SK-N-SH (cell line): ENCODE data around the gene TTC39C. TPM values are rescaled to one million over a fixed set of nuclear protein-coding genes. Genes with fewer than 3 reads are reported as not detected.

Experiments used
- CTCF ChIA-PET: fragments of 300-600, 350-600 bp; formaldehyde crosslinking; extraction: SDS; loops from one replicate; lab custom pipeline; 2021; lab: Yijun Ruan, JAX
- POLR2A ChIA-PET: fragments of 350-600 bp; sonication (Branson Sonifier 250); formaldehyde crosslinking; extraction: SDS; loops from one replicate; lab custom pipeline; 2020; ENCODE audit warnings: antibody characterized with exemption, inconsistent platforms; lab: Yijun Ruan, JAX
- DNase-seq: peaks from one replicate; pipeline ENCODE4 v3.0.0; 2012
- H2AFZ ChIP-seq: fragments of 200-600 bp; sonication (generic); 2 replicates; pipeline ENCODE4 v1.8.1; 2016; ENCODE audit warnings: antibody characterized with exemption, mild to moderate bottlenecking, low read depth
- H3F3A ChIP-seq: fragments of 200-600 bp; sonication (generic); replicated peaks from 2 replicates; pipeline ENCODE3; 2016; ENCODE audit warnings: antibody characterized with exemption, mild to moderate bottlenecking; ENCODE audit not compliant: insufficient read depth
- H3K27ac ChIP-seq, 2 experiments: fragments of 200-500 bp in 1 of 2; fragments of 200-600 bp in 1 of 2; sonication (Bioruptor generic) in 1 of 2; sonication (generic), shearing (Covaris generic) in 1 of 2; 2 replicates each; pipeline versions ENCODE4 v1.5.1 to v1.6.1; 2014 to 2016; ENCODE audit warnings: low read depth in 2 of 2, inconsistent platforms in 1 of 2, low read length in 1 of 2, mild to moderate bottlenecking in 1 of 2, mixed read lengths in 1 of 2
- H3K27me3 ChIP-seq: fragments of 200-600 bp; sonication (generic), shearing (Covaris generic); 2 replicates; pipeline ENCODE4 v1.6.1; 2016; ENCODE audit warnings: mixed run types; ENCODE audit not compliant: insufficient read depth
- H3K36me3 ChIP-seq, 2 experiments: fragments of 200-500 bp in 1 of 2; fragments of 200-600 bp in 1 of 2; sonication (Bioruptor generic) in 1 of 2; sonication (generic) in 1 of 2; replicated peaks in 1 of 2; 2 replicates each; pipeline versions ENCODE3 to v1.5.1; 2014 to 2016; ENCODE audit warnings: low read length in 1 of 2, mild to moderate bottlenecking in 1 of 2; ENCODE audit not compliant: insufficient read depth in 2 of 2, control insufficient read depth in 1 of 2
- H3K4me1 ChIP-seq, 2 experiments: fragments of 200-500 bp in 1 of 2; fragments of 200-600 bp in 1 of 2; sonication (Bioruptor generic) in 1 of 2; sonication (generic), shearing (Covaris generic) in 1 of 2; 2 replicates each; pipeline versions ENCODE4 v1.5.1 to v1.6.1; 2014 to 2016; ENCODE audit warnings: low read depth in 1 of 2, low read length in 1 of 2, mixed run types in 1 of 2; ENCODE audit not compliant: insufficient read depth in 2 of 2, control insufficient read depth in 1 of 2
- H3K4me2 ChIP-seq: fragments of 200-600 bp; sonication (generic), shearing (Covaris generic); 2 replicates; pipeline ENCODE4 v1.6.1; 2017; ENCODE audit warnings: mixed run types
- H3K4me3 ChIP-seq, 2 experiments: fragments of 200-500 bp in 1 of 2; fragments of 200-600 bp in 1 of 2; sonication (Bioruptor generic) in 1 of 2; sonication (generic), shearing (Covaris generic) in 1 of 2; 2 replicates each; pipeline versions ENCODE4 v1.5.1 to v1.8.1; 2014 to 2016; ENCODE audit warnings: low read depth in 2 of 2, inconsistent platforms in 1 of 2, low read length in 1 of 2, mild to moderate bottlenecking in 1 of 2, mixed read lengths in 1 of 2, moderate library complexity in 1 of 2
- H3K79me2 ChIP-seq: fragments of 200-600 bp; sonication (generic); 2 replicates; pipeline ENCODE4 v1.8.1; 2017; ENCODE audit warnings: mild to moderate bottlenecking; ENCODE audit not compliant: insufficient read depth
- H3K9ac ChIP-seq: fragments of 200-600 bp; sonication (generic); 2 replicates; pipeline ENCODE4 v1.6.1; 2017; ENCODE audit warnings: mixed run types
- H3K9me2 ChIP-seq: fragments of 200-600 bp; sonication (generic); 2 replicates; pipeline ENCODE4 v1.6.1; 2017; ENCODE audit warnings: mixed run types
- H3K9me3 ChIP-seq: fragments of 200-600 bp; sonication (generic); 2 replicates; pipeline ENCODE4 v1.6.1; 2017; ENCODE audit warnings: mixed run types, mild to moderate bottlenecking, moderate library complexity
- H4K20me1 ChIP-seq: fragments of 200-600 bp; sonication (generic); 2 replicates; pipeline ENCODE4 v1.6.1; 2017; ENCODE audit warnings: mild to moderate bottlenecking, mixed run types; ENCODE audit not compliant: insufficient read depth
- ELF1 ChIP-seq: IDR thresholded peaks from 2 replicates; pipeline ENCODE4 v1.4.0; 2012
- EP300 ChIP-seq, 2 experiments: IDR thresholded peaks; 2 replicates each; pipeline versions ENCODE4 v1.4.0 to v1.6.1; 2012; ENCODE audit warnings: borderline replicate concordance in 1 of 2, low read depth in 1 of 2, low read length in 1 of 2
- EZH2phosphoT487 ChIP-seq: fragments of 200-600 bp; sonication (generic); IDR thresholded peaks from 2 replicates; pipeline ENCODE4 v1.6.1; 2017; ENCODE audit warnings: low read depth, mixed run types, mild to moderate bottlenecking, antibody characterized with exemption, moderate library complexity, borderline replicate concordance
- FOSL2 ChIP-seq: IDR thresholded peaks from 2 replicates; pipeline ENCODE4 v1.4.0; 2012; ENCODE audit warnings: low read depth, mild to moderate bottlenecking, moderate library complexity, borderline replicate concordance
- FOXM1 ChIP-seq: IDR thresholded peaks from 2 replicates; pipeline ENCODE4 v1.4.0; 2012; ENCODE audit warnings: low read depth, mild to moderate bottlenecking
- GABPA ChIP-seq: IDR thresholded peaks from 2 replicates; pipeline ENCODE4 v1.4.0; 2012; ENCODE audit warnings: low read depth, mild to moderate bottlenecking
- NFIC ChIP-seq: IDR thresholded peaks from 2 replicates; pipeline ENCODE4 v1.4.0; 2012; ENCODE audit warnings: borderline replicate concordance
- POLR2AphosphoS5 ChIP-seq: IDR thresholded peaks from 2 replicates; pipeline ENCODE4 v1.6.1; 2012; ENCODE audit warnings: low read depth, low read length
- RAD21 ChIP-seq: IDR thresholded peaks from 2 replicates; pipeline ENCODE4 v1.6.1; 2012; ENCODE audit warnings: mild to moderate bottlenecking, low read length
- RFX5 ChIP-seq: IDR thresholded peaks from 2 replicates; pipeline ENCODE4 v1.6.1; 2012; ENCODE audit warnings: mild to moderate bottlenecking, improper control_type of control experiment, low read length
- RXRA ChIP-seq: IDR thresholded peaks from 2 replicates; pipeline ENCODE4 v1.4.0; 2012; ENCODE audit warnings: low read depth, mild to moderate bottlenecking, borderline replicate concordance
- SIN3A ChIP-seq: IDR thresholded peaks from 2 replicates; pipeline ENCODE4 v1.6.1; 2012; ENCODE audit warnings: low read depth, mild to moderate bottlenecking, low read length, moderate library complexity, borderline replicate concordance
- TCF12 ChIP-seq: IDR thresholded peaks from 2 replicates; pipeline ENCODE4 v1.4.0; 2012
- TEAD4 ChIP-seq: IDR thresholded peaks from 2 replicates; pipeline ENCODE4 v1.4.0; 2012; ENCODE audit warnings: mild to moderate bottlenecking, borderline replicate concordance; ENCODE audit not compliant: insufficient read depth
- WGBS: methylation state at CpG from one replicate; pipeline ENCODE4 v1.1.6; 2017; ENCODE audit warnings: low lambda C conversion rate; 5-methylcytosine and 5-hydroxymethylcytosine counted together
- polyA plus RNA-seq, 3 experiments: library from polyadenylated mRNA; depleted of rRNA; stranded (reverse); fragments of >200 nt; gene quantifications; 2 replicates each; pipeline ENCODE4 v1.2.3, GENCODE V29; 2012
- TF ChIP-seq, protein P1 (sequence below): IDR thresholded peaks from 2 replicates; pipeline ENCODE4 v1.6.1; 2012; ENCODE audit warnings: mild to moderate bottlenecking, low read depth, low read length, moderate library complexity
- TF ChIP-seq, protein P2 (sequence below): IDR thresholded peaks from 2 replicates; pipeline ENCODE4; 2012
- TF ChIP-seq, protein P3 (sequence below): fragments of 150-350 bp; IDR thresholded peaks from 2 replicates; pipeline ENCODE4 v1.6.1; 2016; ENCODE audit warnings: mild to moderate bottlenecking, low read depth, low read length

Gene TTC39C
- polyA plus RNA-seq, 1 of the 3 experiments (the other 2 are of a cell fraction) = 8.6 TPM

DNA sequence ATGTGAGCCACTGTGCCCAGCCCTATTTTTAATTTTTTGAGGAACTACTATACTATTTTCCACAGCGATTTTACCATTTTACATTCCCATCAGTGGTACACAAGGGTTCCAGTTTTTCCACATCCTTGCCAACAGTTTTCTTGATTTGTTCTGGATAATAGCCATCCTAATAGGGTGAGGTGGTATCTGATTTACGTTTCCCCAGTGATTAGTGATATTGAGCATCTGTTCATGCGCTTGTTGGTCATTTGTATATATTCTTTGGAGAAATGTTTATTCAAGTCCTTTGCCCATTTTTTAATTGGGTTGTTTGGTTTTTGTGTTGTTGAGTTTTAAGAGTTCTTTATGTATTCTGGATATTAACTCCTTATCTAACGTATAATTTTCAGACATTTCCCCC, 20.8 kb downstream of the TTC39C start:
- Histone ChIP-seq H3F3A (peaks cover 10% of the 10 kb centered on the region), H3K4me3 (no peak overlapping the region), H4K20me1 (peaks cover 13% of the 10 kb centered on the region), H3K9ac (no peak overlapping the region), H3K4me2 (no peak overlapping the region), H2AFZ (no peak overlapping the region), H3K9me3 (no peaks in the 10 kb centered on the region), H3K27me3 (no peaks in the 10 kb centered on the region), H3K9me2 (no peaks in the 10 kb centered on the region), H3K27ac (no peak overlapping the region), H3K79me2 (peaks cover 53% of the 10 kb centered on the region), H3K4me1 (no peaks in the 10 kb centered on the region), H3K36me3 (no peaks in the 10 kb centered on the region)
- no peak for TF ChIP-seq EZH2phosphoT487
- ChIA-PET POLR2A (no interaction called here), CTCF (no interaction called here)
- DNase-seq = no peak
- 92% methylated on average over 4 of the region's 4 CpGs for WGBS

DNA sequence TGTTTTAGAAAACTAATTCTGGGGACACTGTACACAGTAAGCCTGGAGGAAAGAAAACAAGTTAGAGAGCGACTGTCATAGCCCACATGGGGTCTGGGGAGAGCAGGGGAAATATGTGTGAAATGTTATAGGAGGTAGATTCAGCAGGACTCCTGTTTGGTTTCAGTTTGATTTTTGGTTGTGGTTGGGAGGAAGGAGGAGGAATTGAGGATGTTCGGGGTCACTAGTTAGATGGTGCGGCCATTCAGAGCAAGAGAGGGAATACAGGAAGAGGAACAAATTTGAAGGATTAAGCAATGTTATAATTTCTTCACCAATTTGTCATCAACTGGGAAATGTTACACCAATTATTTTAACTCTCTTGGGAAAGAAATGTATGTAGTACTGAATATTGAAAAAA, 25.1 kb downstream of the TTC39C start:
- no peak for DNase-seq
- no peak overlapping the region for H2AFZ ChIP-seq
- no peak overlapping the region for H3K9ac ChIP-seq
- ChIA-PET POLR2A (no interaction called here), CTCF (interaction anchor here (0.9 kb wide), 1 partner anchor 73 kb away, joined by 3 read pairs; no protein-coding TSS in a partner anchor)
- H3K27me3 ChIP-seq = no peaks in the 10 kb centered on the region
- no peaks in the 10 kb centered on the region; a peak in 1 of 4 replicates for H3K4me1 ChIP-seq
- H3K9me2 ChIP-seq = no peaks in the 10 kb centered on the region
- H4K20me1 ChIP-seq = peaks cover 9% of the 10 kb centered on the region; the same call in 1 of the 2 replicates
- H3K27ac ChIP-seq = no peak overlapping the region
- WGBS = over 99% methylated on average over 3 of the region's 3 CpGs
- no peaks in the 10 kb centered on the region for H3K36me3 ChIP-seq
- no peaks in the 10 kb centered on the region for H3K9me3 ChIP-seq
- H3F3A ChIP-seq = no peaks in the 10 kb centered on the region
- TF ChIP-seq RXRA = no peak
- TF ChIP-seq POLR2AphosphoS5 = no peak
- TF ChIP-seq RFX5 = no peak
- no peak for TF ChIP-seq TCF12
- TF ChIP-seq, protein P1, sequence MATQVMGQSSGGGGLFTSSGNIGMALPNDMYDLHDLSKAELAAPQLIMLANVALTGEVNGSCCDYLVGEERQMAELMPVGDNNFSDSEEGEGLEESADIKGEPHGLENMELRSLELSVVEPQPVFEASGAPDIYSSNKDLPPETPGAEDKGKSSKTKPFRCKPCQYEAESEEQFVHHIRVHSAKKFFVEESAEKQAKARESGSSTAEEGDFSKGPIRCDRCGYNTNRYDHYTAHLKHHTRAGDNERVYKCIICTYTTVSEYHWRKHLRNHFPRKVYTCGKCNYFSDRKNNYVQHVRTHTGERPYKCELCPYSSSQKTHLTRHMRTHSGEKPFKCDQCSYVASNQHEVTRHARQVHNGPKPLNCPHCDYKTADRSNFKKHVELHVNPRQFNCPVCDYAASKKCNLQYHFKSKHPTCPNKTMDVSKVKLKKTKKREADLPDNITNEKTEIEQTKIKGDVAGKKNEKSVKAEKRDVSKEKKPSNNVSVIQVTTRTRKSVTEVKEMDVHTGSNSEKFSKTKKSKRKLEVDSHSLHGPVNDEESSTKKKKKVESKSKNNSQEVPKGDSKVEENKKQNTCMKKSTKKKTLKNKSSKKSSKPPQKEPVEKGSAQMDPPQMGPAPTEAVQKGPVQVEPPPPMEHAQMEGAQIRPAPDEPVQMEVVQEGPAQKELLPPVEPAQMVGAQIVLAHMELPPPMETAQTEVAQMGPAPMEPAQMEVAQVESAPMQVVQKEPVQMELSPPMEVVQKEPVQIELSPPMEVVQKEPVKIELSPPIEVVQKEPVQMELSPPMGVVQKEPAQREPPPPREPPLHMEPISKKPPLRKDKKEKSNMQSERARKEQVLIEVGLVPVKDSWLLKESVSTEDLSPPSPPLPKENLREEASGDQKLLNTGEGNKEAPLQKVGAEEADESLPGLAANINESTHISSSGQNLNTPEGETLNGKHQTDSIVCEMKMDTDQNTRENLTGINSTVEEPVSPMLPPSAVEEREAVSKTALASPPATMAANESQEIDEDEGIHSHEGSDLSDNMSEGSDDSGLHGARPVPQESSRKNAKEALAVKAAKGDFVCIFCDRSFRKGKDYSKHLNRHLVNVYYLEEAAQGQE = no peak
- TF ChIP-seq RAD21 = no peak
- TF ChIP-seq, protein P2, sequence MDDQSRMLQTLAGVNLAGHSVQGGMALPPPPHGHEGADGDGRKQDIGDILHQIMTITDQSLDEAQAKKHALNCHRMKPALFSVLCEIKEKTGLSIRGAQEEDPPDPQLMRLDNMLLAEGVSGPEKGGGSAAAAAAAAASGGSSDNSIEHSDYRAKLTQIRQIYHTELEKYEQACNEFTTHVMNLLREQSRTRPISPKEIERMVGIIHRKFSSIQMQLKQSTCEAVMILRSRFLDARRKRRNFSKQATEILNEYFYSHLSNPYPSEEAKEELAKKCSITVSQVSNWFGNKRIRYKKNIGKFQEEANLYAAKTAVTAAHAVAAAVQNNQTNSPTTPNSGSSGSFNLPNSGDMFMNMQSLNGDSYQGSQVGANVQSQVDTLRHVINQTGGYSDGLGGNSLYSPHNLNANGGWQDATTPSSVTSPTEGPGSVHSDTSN = no peak
- no peak for TF ChIP-seq GABPA
- TF ChIP-seq, protein P3, sequence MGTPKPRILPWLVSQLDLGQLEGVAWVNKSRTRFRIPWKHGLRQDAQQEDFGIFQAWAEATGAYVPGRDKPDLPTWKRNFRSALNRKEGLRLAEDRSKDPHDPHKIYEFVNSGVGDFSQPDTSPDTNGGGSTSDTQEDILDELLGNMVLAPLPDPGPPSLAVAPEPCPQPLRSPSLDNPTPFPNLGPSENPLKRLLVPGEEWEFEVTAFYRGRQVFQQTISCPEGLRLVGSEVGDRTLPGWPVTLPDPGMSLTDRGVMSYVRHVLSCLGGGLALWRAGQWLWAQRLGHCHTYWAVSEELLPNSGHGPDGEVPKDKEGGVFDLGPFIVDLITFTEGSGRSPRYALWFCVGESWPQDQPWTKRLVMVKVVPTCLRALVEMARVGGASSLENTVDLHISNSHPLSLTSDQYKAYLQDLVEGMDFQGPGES = no peak
- no peak for TF ChIP-seq FOSL2
- TF ChIP-seq EP300 (IDR thresholded peaks at IDR 0.05; ENCODE audit: borderline replicate concordance in 1 of 2, low read depth in 1 of 2, low read length in 1 of 2) = no peak
- TF ChIP-seq TEAD4 = no peak
- TF ChIP-seq ELF1 = no peak
- no peak for TF ChIP-seq NFIC
- no peak for TF ChIP-seq FOXM1
- TF ChIP-seq SIN3A = no peak
- H3K4me2 ChIP-seq = no peak overlapping the region
- H3K79me2 ChIP-seq = peaks cover 41% of the 10 kb centered on the region
- H3K4me3 ChIP-seq = no peak overlapping the region
